SK-N-SH (cell line): ENCODE data around the gene CFAP20DC. TPM values are rescaled to one million over a fixed set of nuclear protein-coding genes. Genes with fewer than 3 reads are reported as not detected.

Source experiments
- CTCF ChIA-PET: fragments of 300-600, 350-600 bp; formaldehyde crosslinking; extraction: SDS; loops from one replicate; lab custom pipeline; 2021; lab: Yijun Ruan, JAX
- POLR2A ChIA-PET: fragments of 350-600 bp; sonication (Branson Sonifier 250); formaldehyde crosslinking; extraction: SDS; loops from one replicate; lab custom pipeline; 2020; ENCODE audit warnings: antibody characterized with exemption, inconsistent platforms; lab: Yijun Ruan, JAX
- DNase-seq: peaks from one replicate; pipeline ENCODE4 v3.0.0; 2012
- H2AFZ ChIP-seq: fragments of 200-600 bp; sonication (generic); 2 replicates; pipeline ENCODE4 v1.8.1; 2016; ENCODE audit warnings: antibody characterized with exemption, mild to moderate bottlenecking, low read depth
- H3F3A ChIP-seq: fragments of 200-600 bp; sonication (generic); replicated peaks from 2 replicates; pipeline ENCODE3; 2016; ENCODE audit warnings: antibody characterized with exemption, mild to moderate bottlenecking; ENCODE audit not compliant: insufficient read depth
- H3K27ac ChIP-seq, 2 experiments: fragments of 200-500 bp in 1 of 2; fragments of 200-600 bp in 1 of 2; sonication (Bioruptor generic) in 1 of 2; sonication (generic), shearing (Covaris generic) in 1 of 2; 2 replicates each; pipeline versions ENCODE4 v1.5.1 to v1.6.1; 2014 to 2016; ENCODE audit warnings: low read depth in 2 of 2, inconsistent platforms in 1 of 2, low read length in 1 of 2, mild to moderate bottlenecking in 1 of 2, mixed read lengths in 1 of 2
- H3K27me3 ChIP-seq: fragments of 200-600 bp; sonication (generic), shearing (Covaris generic); 2 replicates; pipeline ENCODE4 v1.6.1; 2016; ENCODE audit warnings: mixed run types; ENCODE audit not compliant: insufficient read depth
- H3K36me3 ChIP-seq, 2 experiments: fragments of 200-500 bp in 1 of 2; fragments of 200-600 bp in 1 of 2; sonication (Bioruptor generic) in 1 of 2; sonication (generic) in 1 of 2; replicated peaks in 1 of 2; 2 replicates each; pipeline versions ENCODE3 to v1.5.1; 2014 to 2016; ENCODE audit warnings: low read length in 1 of 2, mild to moderate bottlenecking in 1 of 2; ENCODE audit not compliant: insufficient read depth in 2 of 2, control insufficient read depth in 1 of 2
- H3K4me1 ChIP-seq, 2 experiments: fragments of 200-500 bp in 1 of 2; fragments of 200-600 bp in 1 of 2; sonication (Bioruptor generic) in 1 of 2; sonication (generic), shearing (Covaris generic) in 1 of 2; 2 replicates each; pipeline versions ENCODE4 v1.5.1 to v1.6.1; 2014 to 2016; ENCODE audit warnings: low read depth in 1 of 2, low read length in 1 of 2, mixed run types in 1 of 2; ENCODE audit not compliant: insufficient read depth in 2 of 2, control insufficient read depth in 1 of 2
- H3K4me2 ChIP-seq: fragments of 200-600 bp; sonication (generic), shearing (Covaris generic); 2 replicates; pipeline ENCODE4 v1.6.1; 2017; ENCODE audit warnings: mixed run types
- H3K4me3 ChIP-seq, 2 experiments: fragments of 200-500 bp in 1 of 2; fragments of 200-600 bp in 1 of 2; sonication (Bioruptor generic) in 1 of 2; sonication (generic), shearing (Covaris generic) in 1 of 2; 2 replicates each; pipeline versions ENCODE4 v1.5.1 to v1.8.1; 2014 to 2016; ENCODE audit warnings: low read depth in 2 of 2, inconsistent platforms in 1 of 2, low read length in 1 of 2, mild to moderate bottlenecking in 1 of 2, mixed read lengths in 1 of 2, moderate library complexity in 1 of 2
- H3K79me2 ChIP-seq: fragments of 200-600 bp; sonication (generic); 2 replicates; pipeline ENCODE4 v1.8.1; 2017; ENCODE audit warnings: mild to moderate bottlenecking; ENCODE audit not compliant: insufficient read depth
- H3K9ac ChIP-seq: fragments of 200-600 bp; sonication (generic); 2 replicates; pipeline ENCODE4 v1.6.1; 2017; ENCODE audit warnings: mixed run types
- H3K9me2 ChIP-seq: fragments of 200-600 bp; sonication (generic); 2 replicates; pipeline ENCODE4 v1.6.1; 2017; ENCODE audit warnings: mixed run types
- H3K9me3 ChIP-seq: fragments of 200-600 bp; sonication (generic); 2 replicates; pipeline ENCODE4 v1.6.1; 2017; ENCODE audit warnings: mixed run types, mild to moderate bottlenecking, moderate library complexity
- H4K20me1 ChIP-seq: fragments of 200-600 bp; sonication (generic); 2 replicates; pipeline ENCODE4 v1.6.1; 2017; ENCODE audit warnings: mild to moderate bottlenecking, mixed run types; ENCODE audit not compliant: insufficient read depth
- CHD2 ChIP-seq: fragments of 150-350 bp; IDR thresholded peaks from 2 replicates; pipeline ENCODE4 v1.6.1; 2018; ENCODE audit warnings: low read length; ENCODE audit not compliant: partially characterized antibody
- CTCF ChIP-seq: fragments of 200-600 bp; sonication (generic); IDR thresholded peaks from 2 replicates; pipeline ENCODE4 v1.6.1; 2017; ENCODE audit warnings: antibody characterized with exemption, mild to moderate bottlenecking, moderate library complexity
- ELF1 ChIP-seq: IDR thresholded peaks from 2 replicates; pipeline ENCODE4 v1.4.0; 2012
- EP300 ChIP-seq, 2 experiments: IDR thresholded peaks; 2 replicates each; pipeline versions ENCODE4 v1.4.0 to v1.6.1; 2012; ENCODE audit warnings: borderline replicate concordance in 1 of 2, low read depth in 1 of 2, low read length in 1 of 2
- FOSL2 ChIP-seq: IDR thresholded peaks from 2 replicates; pipeline ENCODE4 v1.4.0; 2012; ENCODE audit warnings: low read depth, mild to moderate bottlenecking, moderate library complexity, borderline replicate concordance
- MAX ChIP-seq: IDR thresholded peaks from 2 replicates; pipeline ENCODE4 v1.4.0; 2012; ENCODE audit warnings: low read depth
- NFIC ChIP-seq: IDR thresholded peaks from 2 replicates; pipeline ENCODE4 v1.4.0; 2012; ENCODE audit warnings: borderline replicate concordance
- POLR2AphosphoS5 ChIP-seq: IDR thresholded peaks from 2 replicates; pipeline ENCODE4 v1.6.1; 2012; ENCODE audit warnings: low read depth, low read length
- REST ChIP-seq: IDR thresholded peaks from 2 replicates; pipeline ENCODE4 v1.6.1; 2012; ENCODE audit warnings: mild to moderate bottlenecking, low read depth, low read length, moderate library complexity
- RXRA ChIP-seq: IDR thresholded peaks from 2 replicates; pipeline ENCODE4 v1.4.0; 2012; ENCODE audit warnings: low read depth, mild to moderate bottlenecking, borderline replicate concordance
- SIN3A ChIP-seq: IDR thresholded peaks from 2 replicates; pipeline ENCODE4 v1.6.1; 2012; ENCODE audit warnings: low read depth, mild to moderate bottlenecking, low read length, moderate library complexity, borderline replicate concordance
- SMC3 ChIP-seq: IDR thresholded peaks from 2 replicates; pipeline ENCODE4 v1.6.1; 2012; ENCODE audit warnings: low read depth, low read length, improper control_type of control experiment
- TAF1 ChIP-seq: IDR thresholded peaks from 2 replicates; pipeline ENCODE4 v1.6.1; 2012; ENCODE audit warnings: low read depth, mild to moderate bottlenecking, low read length, moderate library complexity, borderline replicate concordance
- TCF12 ChIP-seq: IDR thresholded peaks from 2 replicates; pipeline ENCODE4 v1.4.0; 2012
- USF2 ChIP-seq: fragments of 150-350 bp; IDR thresholded peaks from 2 replicates; pipeline ENCODE4 v1.6.1; 2017; ENCODE audit warnings: antibody characterized with exemption, low read length, low read depth, borderline replicate concordance
- ZBTB33 ChIP-seq: IDR thresholded peaks from 2 replicates; pipeline ENCODE4 v1.4.0; 2012; ENCODE audit warnings: low read depth, borderline replicate concordance
- WGBS: methylation state at CpG from one replicate; pipeline ENCODE4 v1.1.6; 2017; ENCODE audit warnings: low lambda C conversion rate; 5-methylcytosine and 5-hydroxymethylcytosine counted together
- polyA plus RNA-seq, 3 experiments: library from polyadenylated mRNA; depleted of rRNA; stranded (reverse); fragments of >200 nt; gene quantifications; 2 replicates each; pipeline ENCODE4 v1.2.3, GENCODE V29; 2012

The CFAP20DC gene
- polyA plus RNA-seq, 1 of the 3 experiments (the other 2 are of a cell fraction) = 1.8 TPM

- no peaks in the 10 kb centered on the region for H3F3A ChIP-seq
- no peaks in the 10 kb centered on the region for H3K9me3 ChIP-seq
- no peak overlapping the region for H3K4me3 ChIP-seq
- H2AFZ ChIP-seq = no peak overlapping the region
- H3K79me2 ChIP-seq = no peaks in the 10 kb centered on the region
- POLR2A ChIA-PET = no interaction called here
- TF ChIP-seq TCF12 = no peak
- no peak for TF ChIP-seq CTCF
- TF ChIP-seq SIN3A = no peak
- TF ChIP-seq POLR2AphosphoS5 = no peak
- no peak for TF ChIP-seq CHD2
- DNase-seq = no peak
- H3K27ac ChIP-seq = no peak overlapping the region
- H3K4me1 ChIP-seq = peaks cover 0 to 8% of the 10 kb centered on the region in 2 experiments; a peak in 2 of 4 replicates
- no peaks in the 10 kb centered on the region for H3K27me3 ChIP-seq
- no peaks in the 10 kb centered on the region for H4K20me1 ChIP-seq
- H3K36me3 ChIP-seq = no peaks in the 10 kb centered on the region
- CTCF ChIA-PET = no interaction called here
- H3K9ac ChIP-seq = no peak overlapping the region
- H3K4me2 ChIP-seq = no peak overlapping the region
- WGBS = 94% methylated on average over 1 of the region's 1 CpG
- no peaks in the 10 kb centered on the region for H3K9me2 ChIP-seq
These were observed 209.9 kb downstream of the CFAP20DC start for GRCh38 chr3:58839964-58840363.

GRCh38 chr3:58839187-58839586 is 210.6 kb downstream of the CFAP20DC start:
- Histone ChIP-seq H2AFZ (no peak overlapping the region), H3K4me3 (no peak overlapping the region), H3K36me3 (no peaks in the 10 kb centered on the region), H4K20me1 (no peaks in the 10 kb centered on the region), H3K9ac (no peak overlapping the region), H3K4me2 (no peak overlapping the region), H3K27me3 (no peaks in the 10 kb centered on the region), H3K27ac (no peak overlapping the region), H3K4me1 (peaks cover 0 to 8% of the 10 kb centered on the region in 2 experiments; a peak in 2 of 4 replicates), H3K9me2 (no peaks in the 10 kb centered on the region), H3F3A (no peaks in the 10 kb centered on the region), H3K9me3 (no peaks in the 10 kb centered on the region), H3K79me2 (no peaks in the 10 kb centered on the region)
- POLR2A ChIA-PET = no interaction called here
- CTCF ChIA-PET = interaction anchor here (1.0 kb wide), 1 partner anchor 15 kb away, joined by 3 read pairs; no protein-coding TSS in a partner anchor
- DNase-seq = no peak
- TF ChIP-seq CHD2 (no peak), EP300 (IDR thresholded peaks at IDR 0.05; ENCODE audit: borderline replicate concordance in 1 of 2, low read depth in 1 of 2, low read length in 1 of 2) (no peak), REST (no peak), TCF12 (no peak), POLR2AphosphoS5 (no peak), RXRA (no peak), ZBTB33 (no peak), FOSL2 (no peak), ELF1 (no peak), NFIC (no peak), MAX (no peak), TAF1 (no peak), SMC3 (no peak), USF2 (no peak)
